ENCODE results near the gene TBC1D1.
A peak's percentile ranks its signal among the peaks of the same experiment; 100 is the strongest.

TBC1D1 gene

GRCh38 chr4:38009949-38010348 is 119.1 kb downstream of the TBC1D1 start:
- DNase-seq (ENCODE audit: low spot score): no peak
- no peak overlapping the region for H3K4me2 ChIP-seq (ENCODE audit: insufficient read depth, low read length, poor library complexity, severe bottlenecking)
- no peak overlapping the region for H4K91ac ChIP-seq (ENCODE audit: low read depth, low read length, poor library complexity)
- H2BK5ac ChIP-seq (ENCODE audit: low read length): no peak overlapping the region
- peaks cover 2 to 3% of the 10 kb centered on the region in 2 donors for H3K36me3 ChIP-seq (replicated peaks in 1 of 2; ENCODE audit: control insufficient read depth in 2 of 2, insufficient read depth in 2 of 2, low read length in 2 of 2)
- peaks cover 3% of the 10 kb centered on the region for H3K79me1 ChIP-seq (ENCODE audit: low read depth, low read length)
- H3K14ac ChIP-seq (ENCODE audit: low read length): no peak overlapping the region
- no peak overlapping the region for H3K9ac ChIP-seq (ENCODE audit: low read depth, low read length, poor library complexity)
- H3K18ac ChIP-seq (ENCODE audit: low read length): no peak overlapping the region
- peaks cover 3 to 14% of the 10 kb centered on the region in 2 donors for H3K4me1 ChIP-seq (ENCODE audit: control insufficient read depth in 2 of 2, insufficient read depth in 1 of 2, low read depth in 1 of 2, low read length in 2 of 2)
- no peak overlapping the region for H3K23ac ChIP-seq (ENCODE audit: low read depth, low read length, poor library complexity)
- H2AK5ac ChIP-seq (ENCODE audit: low read depth, low read length): no peak overlapping the region
- H2BK12ac ChIP-seq (ENCODE audit: low read length): no peak overlapping the region
- H2BK120ac ChIP-seq (ENCODE audit: low read depth, low read length): no peak overlapping the region
- no peaks in the 10 kb centered on the region for H3K9me3 ChIP-seq (replicated peaks in 1 of 2; ENCODE audit: control insufficient read depth in 2 of 2, insufficient read depth in 1 of 2, low read depth in 1 of 2, low read length in 2 of 2)
- H3K27me3 ChIP-seq (ENCODE audit: control insufficient read depth in 3 of 3, insufficient read depth in 3 of 3, low read depth in 1 of 3, low read length in 3 of 3): no peaks in the 10 kb centered on the region
- H4K8ac ChIP-seq (ENCODE audit: low read depth, low read length): no peak overlapping the region
- WGBS, 2 donors (ENCODE audit: extremely low coverage in 2 of 2, insufficient read length in 2 of 2, insufficient replicate concordance in 1 of 2): no CpG with 5 or more reads among the region's 3 CpGs
- no peak overlapping the region for H3K27ac ChIP-seq (replicated peaks; ENCODE audit: low read length)
- no peak overlapping the region for H2AFZ ChIP-seq (ENCODE audit: low read length)
- no peak overlapping the region for H2BK15ac ChIP-seq (ENCODE audit: low read length)
- H3K4ac ChIP-seq (ENCODE audit: low read length): no peak overlapping the region
- no peak overlapping the region for H3K4me3 ChIP-seq (ENCODE audit: low read length in 2 of 2)

GRCh38 chr4:38011511-38012162 is 120.8 kb downstream of the TBC1D1 start:
- no peak overlapping the region for H3K27ac ChIP-seq (replicated peaks; ENCODE audit: low read length)
- H3K9ac ChIP-seq (ENCODE audit: low read depth, low read length, poor library complexity): no peak overlapping the region
- no peak overlapping the region for H2AFZ ChIP-seq (ENCODE audit: low read length)
- no peak overlapping the region for H2BK15ac ChIP-seq (ENCODE audit: low read length)
- no peaks in the 10 kb centered on the region for H3K27me3 ChIP-seq (ENCODE audit: control insufficient read depth in 3 of 3, insufficient read depth in 3 of 3, low read depth in 1 of 3, low read length in 3 of 3)
- no peak overlapping the region for H3K4me2 ChIP-seq (ENCODE audit: insufficient read depth, low read length, poor library complexity, severe bottlenecking)
- peaks cover 5 to 19% of the 10 kb centered on the region in 2 donors for H3K36me3 ChIP-seq (replicated peaks in 1 of 2; ENCODE audit: control insufficient read depth in 2 of 2, insufficient read depth in 2 of 2, low read length in 2 of 2)
- no peak overlapping the region for H2AK5ac ChIP-seq (ENCODE audit: low read depth, low read length)
- no peak overlapping the region for H4K91ac ChIP-seq (ENCODE audit: low read depth, low read length, poor library complexity)
- WGBS, 2 donors (ENCODE audit: extremely low coverage in 2 of 2, insufficient read length in 2 of 2, insufficient replicate concordance in 1 of 2): no CpG with 5 or more reads among the region's 3 CpGs
- H2BK12ac ChIP-seq (ENCODE audit: low read length): no peak overlapping the region
- no peak for DNase-seq (ENCODE audit: low spot score)
- H3K23ac ChIP-seq (ENCODE audit: low read depth, low read length, poor library complexity): no peak overlapping the region
- H2BK120ac ChIP-seq (ENCODE audit: low read depth, low read length): no peak overlapping the region
- no peak overlapping the region for H3K4me3 ChIP-seq (ENCODE audit: low read length in 2 of 2)
- H3K4me1 ChIP-seq (ENCODE audit: control insufficient read depth in 2 of 2, insufficient read depth in 1 of 2, low read depth in 1 of 2, low read length in 2 of 2): peaks cover 0 to 10% of the 10 kb centered on the region in 2 donors
- no peak overlapping the region for H4K8ac ChIP-seq (ENCODE audit: low read depth, low read length)
- H2BK5ac ChIP-seq (ENCODE audit: low read length): no peak overlapping the region
- no peaks in the 10 kb centered on the region for H3K9me3 ChIP-seq (replicated peaks in 1 of 2; ENCODE audit: control insufficient read depth in 2 of 2, insufficient read depth in 1 of 2, low read depth in 1 of 2, low read length in 2 of 2)
- H3K14ac ChIP-seq (ENCODE audit: low read length): no peak overlapping the region
- H3K79me1 ChIP-seq (ENCODE audit: low read depth, low read length): peaks cover 3% of the 10 kb centered on the region
- no peak overlapping the region for H3K18ac ChIP-seq (ENCODE audit: low read length)
- no peak overlapping the region for H3K4ac ChIP-seq (ENCODE audit: low read length)

GRCh38 chr4:38013461-38014366 is 122.8 kb downstream of the TBC1D1 start:
- Histone ChIP-seq H3K79me1 (ENCODE audit: low read depth, low read length) (no peaks in the 10 kb centered on the region), H3K23ac (ENCODE audit: low read depth, low read length, poor library complexity) (no peak overlapping the region), H3K4me2 (ENCODE audit: insufficient read depth, low read length, poor library complexity, severe bottlenecking) (no peak overlapping the region), H3K4ac (ENCODE audit: low read length) (no peak overlapping the region), H3K14ac (ENCODE audit: low read length) (no peak overlapping the region), H3K4me1 (ENCODE audit: control insufficient read depth in 2 of 2, insufficient read depth in 1 of 2, low read depth in 1 of 2, low read length in 2 of 2) (peaks cover 0 to 4% of the 10 kb centered on the region in 2 donors), H2AFZ (ENCODE audit: low read length) (no peak overlapping the region), H2BK12ac (ENCODE audit: low read length) (no peak overlapping the region), H4K8ac (ENCODE audit: low read depth, low read length) (no peak overlapping the region), H3K9ac (ENCODE audit: low read depth, low read length, poor library complexity) (no peak overlapping the region), H2BK15ac (ENCODE audit: low read length) (no peak overlapping the region), H4K91ac (ENCODE audit: low read depth, low read length, poor library complexity) (no peak overlapping the region), H3K27ac (replicated peaks; ENCODE audit: low read length) (no peak overlapping the region), H2AK5ac (ENCODE audit: low read depth, low read length) (no peak overlapping the region), H3K18ac (ENCODE audit: low read length) (peak overlapping the region; percentile 77), H3K36me3 (replicated peaks in 1 of 2; ENCODE audit: control insufficient read depth in 2 of 2, insufficient read depth in 2 of 2, low read length in 2 of 2) (peaks cover 6 to 30% of the 10 kb centered on the region in 2 donors), H3K4me3 (ENCODE audit: low read length in 2 of 2) (no peak overlapping the region), H3K9me3 (replicated peaks in 1 of 2; ENCODE audit: control insufficient read depth in 2 of 2, insufficient read depth in 1 of 2, low read depth in 1 of 2, low read length in 2 of 2) (no peaks in the 10 kb centered on the region), H2BK120ac (ENCODE audit: low read depth, low read length) (no peak overlapping the region), H2BK5ac (ENCODE audit: low read length) (no peak overlapping the region), H3K27me3 (ENCODE audit: control insufficient read depth in 3 of 3, insufficient read depth in 3 of 3, low read depth in 1 of 3, low read length in 3 of 3) (no peaks in the 10 kb centered on the region)
- no peak for DNase-seq (ENCODE audit: low spot score)
- no CpG with 5 or more reads among the region's 9 CpGs for WGBS, 2 donors (ENCODE audit: extremely low coverage in 2 of 2, insufficient read length in 2 of 2, insufficient replicate concordance in 1 of 2)

- H3K27me3 ChIP-seq (ENCODE audit: control insufficient read depth in 3 of 3, insufficient read depth in 3 of 3, low read depth in 1 of 3, low read length in 3 of 3): no peaks in the 10 kb centered on the region
- no peak overlapping the region for H2AFZ ChIP-seq (ENCODE audit: low read length)
- H2AK5ac ChIP-seq (ENCODE audit: low read depth, low read length): peak overlapping the region; percentile 12
- H3K4ac ChIP-seq (ENCODE audit: low read length): no peak overlapping the region
- no CpG with 5 or more reads among the region's 37 CpGs for WGBS, 2 donors (ENCODE audit: extremely low coverage in 2 of 2, insufficient read length in 2 of 2, insufficient replicate concordance in 1 of 2)
- no peak overlapping the region for H3K4me3 ChIP-seq (ENCODE audit: low read length in 2 of 2)
- H3K4me2 ChIP-seq (ENCODE audit: insufficient read depth, low read length, poor library complexity, severe bottlenecking): no peak overlapping the region
- peak overlapping the region; percentile 7 for H4K8ac ChIP-seq (ENCODE audit: low read depth, low read length)
- no peak overlapping the region for H3K27ac ChIP-seq (replicated peaks; ENCODE audit: low read length)
- H3K23ac ChIP-seq (ENCODE audit: low read depth, low read length, poor library complexity): peak overlapping the region; percentile 53
- H3K36me3 ChIP-seq (replicated peaks in 1 of 2; ENCODE audit: control insufficient read depth in 2 of 2, insufficient read depth in 2 of 2, low read length in 2 of 2): peaks cover 6 to 32% of the 10 kb centered on the region in 2 donors
- no peak overlapping the region for H2BK15ac ChIP-seq (ENCODE audit: low read length)
- peaks cover 0 to 4% of the 10 kb centered on the region in 2 donors for H3K4me1 ChIP-seq (ENCODE audit: control insufficient read depth in 2 of 2, insufficient read depth in 1 of 2, low read depth in 1 of 2, low read length in 2 of 2)
- no peak overlapping the region for H3K18ac ChIP-seq (ENCODE audit: low read length)
- no peak for DNase-seq (ENCODE audit: low spot score)
- H2BK120ac ChIP-seq (ENCODE audit: low read depth, low read length): no peak overlapping the region
- no peak overlapping the region for H3K9ac ChIP-seq (ENCODE audit: low read depth, low read length, poor library complexity)
- no peak overlapping the region for H2BK12ac ChIP-seq (ENCODE audit: low read length)
- H3K9me3 ChIP-seq (replicated peaks in 1 of 2; ENCODE audit: control insufficient read depth in 2 of 2, insufficient read depth in 1 of 2, low read depth in 1 of 2, low read length in 2 of 2): no peaks in the 10 kb centered on the region
- no peak overlapping the region for H4K91ac ChIP-seq (ENCODE audit: low read depth, low read length, poor library complexity)
- no peaks in the 10 kb centered on the region for H3K79me1 ChIP-seq (ENCODE audit: low read depth, low read length)
- no peak overlapping the region for H3K14ac ChIP-seq (ENCODE audit: low read length)
- no peak overlapping the region for H2BK5ac ChIP-seq (ENCODE audit: low read length)
Observed at GRCh38 chr4:38014421-38014852, 123.6 kb downstream of the TBC1D1 start.

Measured in neuronal stem cell (in vitro differentiated cells).